ENCODE results near the gene GNB1L.

Gene GNB1L

DNA sequence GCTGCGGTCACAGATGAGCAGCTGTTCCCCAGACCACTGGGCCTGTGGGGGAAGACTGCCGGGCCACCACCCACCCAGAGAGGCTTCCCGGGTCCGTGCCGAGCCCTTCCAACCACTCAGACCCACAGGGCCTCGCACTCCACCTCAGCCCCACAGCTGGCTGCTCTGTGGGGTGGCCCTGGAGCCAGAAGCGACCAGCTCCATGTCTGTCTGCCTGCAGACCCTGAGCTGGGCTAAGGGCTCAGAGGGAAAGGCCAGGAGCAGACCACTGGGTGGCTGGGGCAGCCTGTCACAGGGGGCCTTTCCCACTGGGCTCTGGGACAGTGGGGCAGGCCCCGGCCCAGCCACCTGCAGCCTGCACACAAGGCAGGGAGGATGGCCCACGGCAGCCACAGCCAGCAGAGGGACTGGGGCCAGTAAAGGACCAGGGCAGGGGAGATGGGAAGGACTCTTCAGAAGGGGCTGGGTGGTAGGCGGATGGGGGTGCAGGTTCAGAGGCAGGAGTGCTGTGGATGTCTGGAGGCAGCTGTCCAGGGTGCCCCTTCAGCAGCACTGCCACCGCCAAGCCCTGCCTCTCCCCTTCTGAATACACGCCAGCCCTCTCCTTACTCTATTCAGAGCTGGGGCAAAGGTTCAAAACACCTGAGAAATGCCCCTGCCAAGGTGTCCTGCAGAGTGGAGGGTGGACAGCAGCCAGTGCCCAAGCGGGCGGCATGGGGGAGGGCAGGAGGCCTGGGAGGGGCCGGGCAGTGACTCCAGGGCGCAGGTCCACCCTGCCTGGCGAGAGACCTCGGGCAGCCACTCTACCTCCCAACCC is 32.2 kb downstream of the GNB1L start:
- no peak for DNase-seq (ENCODE audit: low spot score)

- no peak for DNase-seq (ENCODE audit: low spot score)
These were observed 33.0 kb downstream of the GNB1L start for GRCh38 chr22:19821523-19822300.

- no peak for DNase-seq (ENCODE audit: low spot score)
These were observed 33.7 kb downstream of the GNB1L start for GRCh38 chr22:19820880-19821522.

DNA sequence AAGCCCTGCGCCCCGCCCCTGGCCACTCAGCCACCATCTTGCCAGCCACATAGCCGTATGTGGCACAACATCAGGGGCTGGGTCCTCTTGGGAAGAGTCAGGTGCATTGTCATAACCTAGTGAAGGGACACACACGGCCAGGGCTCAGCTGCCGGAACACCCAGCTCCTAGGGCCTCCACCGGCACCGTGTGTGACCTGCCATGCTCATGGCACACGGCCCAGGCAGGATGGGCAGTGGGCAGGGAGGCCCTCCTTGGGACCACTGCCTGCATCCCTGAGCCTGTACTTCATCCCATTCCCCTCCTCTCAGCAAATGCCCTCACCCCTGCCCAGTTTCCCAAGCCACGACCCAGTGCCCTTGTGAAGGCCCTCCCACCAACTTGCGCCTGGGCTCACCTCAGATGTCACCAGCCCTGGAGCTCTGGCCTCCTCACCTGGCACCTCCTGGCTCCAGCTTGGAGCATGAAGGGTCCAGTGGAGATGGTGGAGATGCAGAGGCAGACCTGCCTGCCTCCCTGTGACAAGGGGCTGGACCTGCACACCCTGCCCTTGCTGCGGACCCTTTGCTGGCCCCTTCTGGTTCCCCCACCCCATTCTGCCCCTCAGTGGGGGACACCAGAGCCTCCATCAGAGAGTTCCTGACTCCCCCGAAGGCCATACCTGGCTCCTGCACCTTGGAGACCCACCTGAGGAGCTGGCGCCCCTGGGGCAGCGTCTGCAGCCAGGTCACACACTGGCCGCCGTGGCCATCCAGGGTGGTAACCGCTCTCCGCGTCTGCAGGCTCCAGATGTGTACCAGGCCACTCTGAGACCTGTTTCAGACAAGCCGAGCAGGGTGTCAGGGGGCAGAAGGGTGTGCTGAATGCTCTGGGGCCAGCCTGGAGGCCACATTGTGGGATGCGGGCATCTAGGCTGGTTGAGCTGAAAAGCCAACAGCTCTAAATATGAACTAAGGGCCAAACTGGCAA is 34.5 kb downstream of the GNB1L start:
- DNase-seq (ENCODE audit: low spot score): no peak

DNA sequence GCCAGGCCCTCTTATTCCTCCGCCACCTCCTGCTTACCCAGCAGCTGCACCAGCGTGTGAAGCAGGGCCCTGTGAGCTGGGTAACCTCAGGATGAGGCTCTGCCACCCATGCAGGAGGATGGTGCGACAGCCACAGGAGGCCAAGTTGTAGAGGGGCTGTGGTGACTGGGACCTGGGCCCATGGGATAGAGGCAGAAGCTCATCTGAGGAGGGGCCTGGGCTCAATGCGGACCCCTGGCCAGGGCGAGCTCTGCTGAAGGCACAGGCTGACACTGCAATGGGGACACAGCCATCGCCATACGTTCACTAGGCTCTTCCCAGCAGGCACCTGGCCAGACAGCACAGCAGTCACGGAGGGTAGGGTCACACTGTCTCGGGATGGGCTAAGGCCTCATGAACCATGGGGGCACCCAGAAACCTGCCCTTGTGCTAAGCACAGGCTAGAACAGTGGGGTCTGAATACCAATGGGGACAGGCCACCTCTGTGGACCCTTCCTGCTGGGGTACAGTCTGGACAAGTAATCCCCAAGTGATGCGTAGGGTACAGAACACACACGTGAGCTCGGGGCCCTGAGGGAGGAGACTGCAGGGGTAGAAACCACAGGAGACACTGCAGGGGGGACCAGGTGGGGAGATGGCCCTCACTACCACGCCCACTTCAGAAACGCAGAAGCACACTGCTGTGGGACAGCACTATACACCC is 35.3 kb downstream of the GNB1L start:
- DNase-seq (ENCODE audit: low spot score): no peak

DNA sequence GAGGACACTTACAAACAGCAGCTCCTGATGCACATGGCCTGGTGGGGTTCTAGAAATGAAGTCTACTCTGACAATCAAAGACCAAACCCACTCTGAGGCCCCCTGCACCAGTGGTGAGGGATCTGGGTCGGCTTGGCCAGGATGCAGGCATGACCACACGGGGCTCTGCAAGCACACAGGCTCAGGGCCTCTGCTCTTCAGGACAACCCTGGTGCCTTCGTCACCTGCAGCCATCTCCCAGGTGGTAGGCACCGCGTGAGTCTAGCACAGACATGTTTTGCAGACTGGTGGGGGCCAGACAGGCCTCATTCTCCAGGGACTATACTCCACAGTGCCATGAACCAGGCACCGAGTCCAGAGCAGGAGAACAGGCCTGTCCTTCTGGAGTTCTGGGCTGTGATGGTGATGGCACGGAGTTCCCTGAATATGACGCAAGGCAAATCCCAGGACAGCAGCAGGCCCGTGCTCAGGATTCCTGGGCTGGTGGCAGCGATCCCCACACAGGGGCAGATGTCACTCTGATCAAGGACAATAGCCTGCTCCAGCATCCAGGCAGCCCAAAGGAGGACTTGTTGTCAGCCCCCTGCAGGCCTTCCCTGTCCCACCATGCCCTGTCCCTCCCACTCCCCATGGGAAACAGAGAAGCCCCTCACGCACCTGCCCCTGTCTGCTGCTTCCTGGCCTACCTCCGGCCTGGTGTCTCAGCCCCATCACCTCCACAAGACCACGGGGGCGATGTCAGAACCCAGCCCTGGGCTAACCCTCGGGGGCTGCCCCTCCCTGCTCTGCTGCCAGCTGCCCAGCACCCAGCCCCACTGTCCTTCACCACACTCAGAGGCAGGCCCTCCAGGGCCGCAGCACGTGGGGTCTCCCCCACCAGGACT is 36.1 kb downstream of the GNB1L start:
- DNase-seq (ENCODE audit: low spot score): no peak

DNA sequence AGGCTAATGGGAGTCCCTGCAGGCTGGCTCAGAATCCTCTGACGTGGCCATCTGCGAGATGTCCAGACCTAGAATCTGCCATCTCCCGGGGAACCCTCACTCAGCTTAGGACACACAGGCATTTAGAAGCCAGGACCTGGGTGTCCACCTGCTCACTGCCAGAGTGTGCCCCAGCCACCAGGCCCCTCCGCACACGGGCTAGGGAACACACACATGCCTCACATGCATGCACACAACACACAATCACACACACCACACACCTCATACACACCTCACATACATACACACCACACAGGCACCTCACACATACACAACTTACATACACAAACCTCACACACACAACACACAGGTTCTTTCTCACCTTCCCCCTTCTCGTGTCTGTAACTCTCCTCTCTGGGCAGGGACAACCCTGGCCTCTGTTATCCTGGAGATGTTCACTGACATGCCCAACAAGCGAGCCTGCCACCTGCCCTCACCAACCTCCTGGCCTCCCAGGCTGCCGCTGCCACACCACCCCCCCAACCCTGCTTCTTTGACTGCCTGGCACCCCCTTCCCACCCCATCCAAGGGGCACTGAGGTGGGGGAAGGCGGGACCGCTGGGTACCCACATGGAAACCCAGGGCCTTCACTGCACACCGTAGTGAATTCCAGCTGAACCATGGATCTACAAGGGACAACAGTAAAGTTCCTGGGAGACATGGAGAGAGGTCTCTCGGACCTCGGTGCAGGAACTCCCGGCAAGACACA is 38.1 kb downstream of the GNB1L start:
- no peak for DNase-seq (ENCODE audit: low spot score)

DNA sequence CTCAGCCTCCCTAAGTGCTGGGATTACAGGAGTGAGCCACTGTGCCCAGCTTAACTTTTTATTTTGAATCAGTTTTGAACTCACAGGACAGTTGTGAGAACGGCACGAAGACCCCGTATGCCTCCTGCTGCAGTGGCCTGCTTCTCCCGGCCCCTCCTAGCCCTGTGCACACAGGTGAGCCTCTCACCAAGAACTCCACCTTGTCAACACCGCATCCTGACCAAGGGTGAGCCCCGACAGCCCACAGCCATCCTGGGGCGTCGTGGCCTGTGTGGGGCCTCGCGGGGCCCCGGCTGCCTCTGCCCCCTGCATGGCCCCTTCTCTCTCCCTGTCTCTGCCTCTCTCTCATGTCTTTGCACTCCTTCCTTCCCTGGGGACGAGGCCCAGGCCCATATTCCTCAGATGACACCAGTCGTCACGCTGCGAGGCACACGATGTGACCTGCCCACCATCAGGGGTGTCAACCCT is 38.8 kb downstream of the GNB1L start:
- DNase-seq (ENCODE audit: low spot score): no peak

DNA sequence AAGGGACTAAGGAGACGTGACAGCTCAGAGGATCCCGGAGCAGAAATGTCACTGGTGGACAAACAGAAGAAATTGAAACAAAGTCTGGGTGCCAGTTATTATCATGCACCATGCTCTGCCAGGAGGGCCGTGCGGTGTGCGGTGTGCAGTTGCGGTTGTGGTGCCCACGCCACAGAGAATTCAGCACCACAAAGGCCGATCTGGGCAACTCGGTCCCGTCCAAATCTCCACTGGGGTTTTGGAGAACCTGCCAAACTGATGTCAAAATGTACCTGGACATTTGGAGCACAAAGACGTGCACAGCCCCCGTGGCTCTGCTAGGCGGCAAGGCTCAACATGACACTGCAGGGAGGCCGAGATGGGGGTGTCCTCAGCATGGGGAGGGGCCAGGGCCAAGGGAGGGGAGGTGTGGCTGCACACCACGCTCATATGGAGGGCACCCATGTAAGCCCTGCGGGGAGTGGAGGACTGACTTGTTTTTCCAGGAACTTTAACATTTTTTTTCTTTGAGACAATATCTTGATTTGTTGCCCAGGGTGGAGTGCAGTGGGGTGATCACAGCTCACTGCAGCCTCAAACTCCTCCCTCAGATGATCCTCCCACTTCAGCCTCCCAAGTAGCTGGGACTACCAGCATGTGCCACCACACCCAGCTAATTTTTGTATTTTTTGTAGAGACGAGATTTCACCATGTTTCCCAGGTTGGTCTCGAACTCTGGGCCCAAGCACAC is 39.4 kb downstream of the GNB1L start:
- DNase-seq (ENCODE audit: low spot score): no peak

- no peak for DNase-seq (ENCODE audit: low spot score)
These were observed 40.2 kb downstream of the GNB1L start for GRCh38 chr22:19814428-19814827.

DNA sequence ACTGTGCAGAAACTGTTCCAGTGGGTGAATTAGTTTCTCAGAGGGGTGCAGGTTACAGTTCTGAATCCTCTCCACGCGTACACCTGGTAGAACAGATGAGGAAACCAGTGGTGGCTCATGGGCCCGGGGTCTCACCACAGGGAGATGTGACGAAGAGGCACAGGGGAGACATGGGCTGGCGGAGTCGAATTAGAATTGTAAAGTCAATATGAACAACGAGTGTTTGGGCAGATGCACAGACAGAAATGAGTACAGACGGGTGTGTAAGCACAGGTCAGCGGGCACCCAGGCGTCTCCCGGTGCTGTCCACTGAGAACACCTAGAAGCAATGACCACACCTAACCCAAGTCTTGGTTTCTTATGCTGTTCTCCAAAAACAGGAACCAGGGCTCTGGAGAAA is 41.8 kb downstream of the GNB1L start:
- no peak for DNase-seq (ENCODE audit: low spot score)

- DNase-seq (ENCODE audit: low spot score): no peak
These were observed 42.6 kb downstream of the GNB1L start for GRCh38 chr22:19811811-19812771.

DNA sequence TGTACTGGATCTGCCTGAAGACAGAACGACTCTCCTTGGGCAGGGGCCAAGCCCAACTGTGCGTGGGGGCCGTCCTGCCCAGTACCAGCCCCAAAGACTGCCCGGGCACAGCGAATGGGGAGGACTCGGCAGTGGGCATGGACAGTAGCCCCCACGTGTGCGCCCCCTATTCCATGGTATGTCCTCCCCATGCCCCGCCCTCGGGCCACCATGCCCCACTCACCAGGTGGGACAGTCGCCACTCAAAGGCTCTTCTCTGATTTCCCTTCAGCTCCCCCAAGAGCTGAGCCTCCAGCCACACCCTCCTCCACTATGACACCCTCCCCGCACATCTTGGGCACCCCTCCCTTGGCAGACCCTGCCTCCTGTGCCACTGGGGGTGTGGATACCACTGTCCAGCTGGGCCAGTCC is 43.5 kb downstream of the GNB1L start:
- DNase-seq (ENCODE audit: low spot score): no peak

GRCh38 chr22:19810381-19811201 is 44.1 kb downstream of the GNB1L start:
- DNase-seq (ENCODE audit: low spot score): peak; percentile 8

DNA sequence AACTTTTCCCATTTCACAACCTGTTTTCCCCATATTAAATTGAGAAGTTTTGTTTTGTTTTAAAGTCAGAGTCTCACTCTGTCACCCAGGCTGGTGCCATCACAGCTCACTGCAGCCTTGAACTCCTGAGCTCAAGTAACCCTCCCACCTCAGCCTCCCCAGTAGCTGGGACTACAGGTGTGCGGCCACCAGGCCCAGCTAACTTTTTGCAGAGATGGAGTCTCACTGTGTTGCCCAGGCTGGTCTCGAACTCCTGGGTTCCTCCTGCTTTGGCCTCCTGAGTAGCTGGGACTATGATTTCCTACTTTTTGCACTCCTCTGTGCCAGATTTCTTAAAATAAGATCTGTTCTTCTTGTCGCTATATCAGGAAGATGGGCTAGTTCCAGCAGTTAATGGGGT is 44.9 kb downstream of the GNB1L start:
- DNase-seq (ENCODE audit: low spot score): no peak

DNA sequence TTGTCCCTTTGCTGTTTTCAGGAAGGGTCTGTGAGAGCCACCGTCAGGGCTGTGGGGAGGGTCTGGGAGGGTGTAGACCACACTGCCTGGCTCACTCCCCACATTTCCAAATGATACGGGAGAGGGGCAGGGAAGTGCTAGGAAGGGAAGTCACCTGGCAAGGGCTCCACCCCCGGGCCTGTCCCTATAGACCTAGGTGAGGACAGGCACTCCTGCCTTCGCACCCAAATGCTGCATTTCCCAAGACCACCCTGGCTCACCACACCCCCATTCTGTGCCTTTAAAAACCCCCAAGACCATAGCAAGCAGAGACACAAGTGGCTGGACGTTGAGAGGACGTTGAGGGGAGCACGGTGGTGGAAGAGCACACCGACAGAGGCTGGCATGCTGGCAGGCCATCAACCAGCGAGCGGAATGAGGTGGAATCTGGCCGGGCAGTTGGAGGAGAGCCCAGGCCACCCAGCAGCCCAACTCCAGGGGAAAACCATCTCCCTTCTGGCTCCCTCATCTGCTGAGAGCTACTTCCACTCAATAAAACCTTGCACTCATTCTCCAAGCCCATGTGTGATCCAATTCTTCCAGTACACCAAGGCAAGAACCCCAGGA is 45.7 kb downstream of the GNB1L start:
- no peak for DNase-seq (ENCODE audit: low spot score)
